H1 (cell line): Measurements from ENCODE around the gene KLK10. TPM values are rescaled to one million over a fixed set of nuclear protein-coding genes. Genes with fewer than 3 reads are reported as not detected.
A peak's percentile ranks its signal among the peaks of the same experiment; 100 is the strongest.
"Not testable (repeated sequence)": the region's sequence is repeated elsewhere in the genome, so short reads cannot be mapped to it uniquely, and the experiment has no call there.

Experiments used
- CTCF ChIA-PET: fragments of 300-600 bp; sonication (Branson Sonifier 250); formaldehyde crosslinking; loops from one replicate; lab custom pipeline; 2021; ENCODE audit not compliant: partially characterized antibody; lab: Charles Lee
- POLR2A ChIA-PET: fragments of 300-600 bp; sonication (Branson Sonifier 250); formaldehyde crosslinking; loops from one replicate; lab custom pipeline; 2021; ENCODE audit warnings: inconsistent platforms; ENCODE audit not compliant: partially characterized antibody; lab: Charles Lee
- DNase-seq, 2 experiments: peaks; one replicate each; pipeline versions ENCODE4 v3.0.0 to v3.0.0-alpha.2; 2010 to 2022; ENCODE audit warnings: low spot score in 2 of 2, low read depth in 1 of 2, mixed read lengths in 1 of 2
- FAIRE-seq: peaks from 2 replicates; lab custom pipeline; 2011; peaks lifted over from hg19 to GRCh38; lab: Jason Lieb, UNC
- H2AFZ ChIP-seq: 2 replicates; pipeline ENCODE4 v1.8.1; 2012; ENCODE audit warnings: low read length, inconsistent platforms
- H2AK5ac ChIP-seq: 2 replicates; pipeline ENCODE4 v1.6.1; 2013; ENCODE audit warnings: low read depth, low read length
- H2BK120ac ChIP-seq: replicated peaks from 2 replicates; pipeline ENCODE3; 2013; ENCODE audit warnings: low read depth, low read length, inconsistent platforms
- H2BK12ac ChIP-seq: 2 replicates; pipeline ENCODE4 v1.6.1; 2013; ENCODE audit warnings: low read depth, low read length
- H2BK15ac ChIP-seq: 2 replicates; pipeline ENCODE4 v1.6.1; 2013; ENCODE audit warnings: low read length
- H2BK20ac ChIP-seq: 2 replicates; pipeline ENCODE4 v1.6.1; 2013; ENCODE audit warnings: low read length
- H2BK5ac ChIP-seq: 2 replicates; pipeline ENCODE4 v1.6.1; 2013; ENCODE audit warnings: low read depth, low read length
- H3K14ac ChIP-seq: 2 replicates; pipeline ENCODE4 v1.6.1; 2013; ENCODE audit warnings: inconsistent platforms; ENCODE audit not compliant: insufficient read length
- H3K18ac ChIP-seq: 2 replicates; pipeline ENCODE4 v1.6.1; 2013; ENCODE audit warnings: low read length; ENCODE audit errors: extremely low read depth
- H3K23ac ChIP-seq: 2 replicates; pipeline ENCODE4 v1.6.1; 2013; ENCODE audit warnings: inconsistent platforms; ENCODE audit not compliant: insufficient read length
- H3K23me2 ChIP-seq: 2 replicates; pipeline ENCODE4 v1.6.1; 2013; ENCODE audit warnings: low read depth, low read length
- H3K27ac ChIP-seq: 2 replicates; pipeline ENCODE4 v1.6.1; 2011; ENCODE audit warnings: low read depth, low read length, inconsistent platforms
- H3K27me3 ChIP-seq, 4 experiments: replicated peaks in 1 of 4; 1 replicate in 1 of 4; 2 replicates in 3 of 4; pipeline versions ENCODE4 v1.6.1 to v1.8.1; 2011 to 2013; ENCODE audit warnings: low read length in 3 of 4, mild to moderate bottlenecking in 3 of 4, inconsistent platforms in 2 of 4, mixed read lengths in 2 of 4, moderate library complexity in 1 of 4; ENCODE audit not compliant: control insufficient read depth in 3 of 4, insufficient read depth in 3 of 4; ENCODE audit errors: extremely low read depth in 1 of 4
- H3K36me3 ChIP-seq, 4 experiments: 2 replicates each; pipeline versions ENCODE4 v1.6.1 to v1.8.1; 2011 to 2013; ENCODE audit warnings: mild to moderate bottlenecking in 4 of 4, low read length in 3 of 4, moderate library complexity in 2 of 4, control low read depth in 1 of 4, inconsistent platforms in 1 of 4; ENCODE audit not compliant: insufficient read depth in 4 of 4, control insufficient read depth in 2 of 4
- H3K4ac ChIP-seq: replicated peaks from 2 replicates; pipeline ENCODE3; 2013; ENCODE audit warnings: low read length, low read depth, mixed read lengths, inconsistent platforms; ENCODE audit not compliant: insufficient read length
- H3K4me1 ChIP-seq, 4 experiments: replicated peaks in 1 of 4; 1 replicate in 1 of 4; 2 replicates in 3 of 4; pipeline versions ENCODE4 v1.6.1 to v1.8.1; 2011 to 2013; ENCODE audit warnings: low read length in 3 of 4, inconsistent platforms in 2 of 4, mixed read lengths in 1 of 4; ENCODE audit not compliant: insufficient read depth in 4 of 4, control insufficient read depth in 3 of 4
- H3K4me2 ChIP-seq, 2 experiments: 2 replicates each; pipeline versions ENCODE4 v1.6.1 to v1.8.1; 2011 to 2013; ENCODE audit warnings: low read depth in 2 of 2, low read length in 2 of 2, control low read depth in 1 of 2, inconsistent platforms in 1 of 2, mild to moderate bottlenecking in 1 of 2; ENCODE audit not compliant: insufficient read depth in 1 of 2
- H3K4me3 ChIP-seq, 4 experiments: fragments of 200-600, 300-600 bp in 1 of 4; sonication (generic), shearing (Covaris generic), sonication (Bioruptor Twin) in 1 of 4; 2 replicates each; pipeline versions ENCODE4 v1.5.1 to v1.8.1; 2011 to 2016; ENCODE audit warnings: low read length in 4 of 4, low read depth in 3 of 4, control low read depth in 2 of 4, inconsistent platforms in 2 of 4, mild to moderate bottlenecking in 2 of 4, mixed read lengths in 1 of 4, moderate library complexity in 1 of 4; ENCODE audit not compliant: insufficient read depth in 2 of 4; ENCODE audit errors: extremely low read depth in 1 of 4
- H3K56ac ChIP-seq: replicated peaks from 2 replicates; pipeline ENCODE3; 2013; ENCODE audit warnings: low read depth, mild to moderate bottlenecking, mixed read lengths, low read length, inconsistent platforms; ENCODE audit not compliant: insufficient read length
- H3K79me1 ChIP-seq: 2 replicates; pipeline ENCODE4 v1.6.1; 2013; ENCODE audit warnings: low read depth, low read length, control low read depth
- H3K79me2 ChIP-seq, 2 experiments: 2 replicates each; pipeline versions ENCODE4 v1.6.1 to v1.8.1; 2012 to 2013; ENCODE audit warnings: low read length in 2 of 2, mild to moderate bottlenecking in 2 of 2, inconsistent platforms in 1 of 2; ENCODE audit not compliant: insufficient read depth in 2 of 2, control insufficient read depth in 1 of 2
- H3K9ac ChIP-seq, 4 experiments: replicated peaks in 1 of 4; 1 replicate in 1 of 4; 2 replicates in 3 of 4; pipeline versions ENCODE4 v1.6.1 to v1.8.1; 2011 to 2013; ENCODE audit warnings: low read depth in 3 of 4, low read length in 3 of 4, control low read depth in 2 of 4, mild to moderate bottlenecking in 2 of 4, moderate library complexity in 2 of 4, inconsistent platforms in 1 of 4; ENCODE audit errors: extremely low read depth in 1 of 4
- H3K9me3 ChIP-seq, 2 experiments: 2 replicates each; pipeline versions ENCODE4 v1.6.1 to v1.8.1; 2012 to 2013; ENCODE audit warnings: mild to moderate bottlenecking in 2 of 2, moderate library complexity in 2 of 2, control low read depth in 1 of 2, inconsistent platforms in 1 of 2, low read depth in 1 of 2, low read length in 1 of 2, mixed read lengths in 1 of 2; ENCODE audit not compliant: insufficient read depth in 2 of 2
- H4K20me1 ChIP-seq, 2 experiments: replicated peaks in 1 of 2; 2 replicates each; pipeline versions ENCODE3 to v1.8.1; 2011 to 2013; ENCODE audit warnings: inconsistent platforms in 2 of 2, low read length in 2 of 2, mild to moderate bottlenecking in 1 of 2; ENCODE audit not compliant: insufficient read depth in 2 of 2, control insufficient read depth in 1 of 2
- H4K5ac ChIP-seq: 2 replicates; pipeline ENCODE4 v1.6.1; 2013; ENCODE audit warnings: low read length, low read depth, mixed read lengths, inconsistent platforms; ENCODE audit not compliant: insufficient read length
- H4K8ac ChIP-seq: 2 replicates; pipeline ENCODE4 v1.8.0; 2013; ENCODE audit warnings: mild to moderate bottlenecking, moderate library complexity, low read length, inconsistent platforms; ENCODE audit not compliant: insufficient read depth; ENCODE audit errors: extremely low read depth
- H4K91ac ChIP-seq: replicated peaks from 2 replicates; pipeline ENCODE3; 2013; ENCODE audit warnings: low read length, mixed read lengths, inconsistent platforms; ENCODE audit not compliant: insufficient read length
- WGBS, 2 experiments: shearing (Covaris generic) in 1 of 2; methylation state at CpG; one replicate each; pipeline versions ENCODE4 v1.1.6 to v1.1.7; 2013 to 2015; ENCODE audit warnings: low lambda C conversion rate in 2 of 2, mixed read lengths in 2 of 2, inconsistent platforms in 1 of 2, low coverage in 1 of 2, missing lambda C conversion rate in 1 of 2; ENCODE audit not compliant: insufficient replicate concordance in 2 of 2, insufficient coverage in 1 of 2, insufficient read length in 1 of 2; ENCODE audit errors: extremely low coverage in 1 of 2, missing lambda C conversion rate in 1 of 2; 5-methylcytosine and 5-hydroxymethylcytosine counted together
- polyA plus RNA-seq, 7 experiments: library from polyadenylated mRNA; depleted of rRNA in 3 of 7; stranded (reverse) in 5 of 7; unstranded in 2 of 7; fragments of >200 nt in 5 of 7; fragments of 200-250 nt in 2 of 7; gene quantifications; 1 replicate in 5 of 7; 2 replicates in 1 of 7; 4 replicates in 1 of 7; pipeline versions ENCODE4 v1.2.1 to v1.2.3, GENCODE V29; 2011 to 2013; ENCODE audit warnings: missing spikeins in 2 of 7, mixed read lengths in 2 of 7
- total RNA-seq: library from RNA; stranded (reverse); fragmentation: NEBNext Ultra II Directional; extraction: Animal tissue kit (Norgen Biotek cat#: 25700); gene quantifications from 2 replicates; pipeline ENCODE4 v1.2.1, GENCODE V29; 2021

Gene KLK10
- total and polyA plus RNA-seq, 2 of the 8 experiments (the other 6 are each of a cell fraction or from before 2014, with no cell fraction given), result 4.8 to 9.7 TPM

DNA sequence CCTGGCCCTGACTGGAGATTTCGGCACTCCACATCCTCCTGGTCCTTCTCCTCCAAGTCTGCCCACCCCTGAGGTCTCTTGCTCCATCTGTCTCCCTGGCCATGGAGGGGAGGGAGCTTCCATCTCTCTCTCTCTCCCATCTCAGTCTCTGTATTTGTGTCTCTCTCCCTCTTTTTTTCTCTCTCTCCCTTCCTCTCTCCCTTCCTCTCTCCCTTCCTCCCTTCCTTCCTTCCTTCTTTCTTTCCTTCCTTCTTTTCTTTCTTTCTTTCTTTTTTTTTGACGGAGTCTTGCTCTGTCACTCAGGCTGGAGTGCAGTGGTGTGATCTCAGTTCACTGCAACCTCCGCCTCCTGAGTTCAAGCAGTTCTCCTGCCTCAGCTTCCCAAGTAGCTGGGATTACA is 49.7 kb downstream of the KLK10 start:
- not testable (repeated sequence) for H3K56ac ChIP-seq, H3K4me2 ChIP-seq, H3K27me3 ChIP-seq, H2BK20ac ChIP-seq, H3K14ac ChIP-seq, DNase-seq, H4K91ac ChIP-seq, H3K79me2 ChIP-seq, H2BK120ac ChIP-seq, H2AK5ac ChIP-seq, FAIRE-seq, H3K27ac ChIP-seq, H3K9me3 ChIP-seq, H3K79me1 ChIP-seq, H3K4ac ChIP-seq, H4K20me1 ChIP-seq, H4K8ac ChIP-seq, H4K5ac ChIP-seq, H2BK5ac ChIP-seq, H3K9ac ChIP-seq, H3K23me2 ChIP-seq, H3K36me3 ChIP-seq, H3K23ac ChIP-seq, H3K4me3 ChIP-seq
- Histone ChIP-seq H2BK12ac (peak overlapping the region; percentile 68; the same call in 1 of the 2 replicates), H2AFZ (peak overlapping the region; percentile 58; the same call in 1 of the 2 replicates), H3K4me1 (peaks cover 0 to 20% (median 6%) of the 10 kb centered on the region in 4 experiments; a peak in 5 of 7 replicates), H2BK15ac (0 out of 2 replicates have a peak overlapping the region, but pooled peaks have one; percentile 81), H3K18ac (peak overlapping the region; percentile 32)
- ChIA-PET POLR2A (interaction anchor here (0.7 to 1.0 kb wide), 3 partner anchors 19 to 165 kb away, joined by 3 to 4 read pairs (median 3); no protein-coding TSS in a partner anchor), CTCF (interaction anchor here (1.5 kb wide), 1 partner anchor 47 kb away, joined by 6 read pairs; no protein-coding TSS in a partner anchor)
- WGBS, 2 experiments, result 100% methylated on average over 1 of the region's 3 CpGs; no CpG with 5 or more reads in 1 of the 2 experiments
